H9 (cell line): Measurements from ENCODE around the gene PARL. TPM values are rescaled to one million over a fixed set of nuclear protein-coding genes. Genes with fewer than 3 reads are reported as not detected.

Source experiments
- DNase-seq: peaks from one replicate; pipeline ENCODE4 v3.0.0-alpha.2; 2017
- H2AFZ ChIP-seq: one replicate; pipeline ENCODE4 v1.6.1; 2013; ENCODE audit warnings: mild to moderate bottlenecking, low read length, control low read depth, moderate library complexity
- H2AK5ac ChIP-seq: 2 replicates; pipeline ENCODE4 v1.6.1; 2013; ENCODE audit warnings: low read length, control low read depth, mixed read lengths; ENCODE audit not compliant: insufficient read length
- H2BK120ac ChIP-seq: one replicate; pipeline ENCODE4 v1.6.1; 2013; ENCODE audit warnings: low read depth, mild to moderate bottlenecking, low read length, control low read depth, inconsistent platforms; ENCODE audit not compliant: poor library complexity, severe bottlenecking
- H2BK12ac ChIP-seq: 2 replicates; pipeline ENCODE4 v1.6.1; 2013; ENCODE audit warnings: low read length, control low read depth, mixed read lengths, low read depth; ENCODE audit not compliant: insufficient read length
- H2BK15ac ChIP-seq: 2 replicates; pipeline ENCODE4 v1.6.1; 2013; ENCODE audit warnings: low read depth, low read length, control low read depth
- H2BK20ac ChIP-seq: one replicate; pipeline ENCODE4 v1.6.1; 2013; ENCODE audit warnings: low read depth, mild to moderate bottlenecking, low read length, control low read depth, inconsistent platforms; ENCODE audit not compliant: poor library complexity, severe bottlenecking
- H2BK5ac ChIP-seq: 2 replicates; pipeline ENCODE4 v1.6.1; 2013; ENCODE audit warnings: low read length, control low read depth, mixed read lengths; ENCODE audit not compliant: insufficient read length
- H3K14ac ChIP-seq: 2 replicates; pipeline ENCODE4 v1.6.1; 2013; ENCODE audit warnings: low read length, control low read depth; ENCODE audit not compliant: insufficient read depth
- H3K18ac ChIP-seq: 2 replicates; pipeline ENCODE4 v1.6.1; 2013; ENCODE audit warnings: low read depth, mild to moderate bottlenecking, mixed read lengths, low read length, control low read depth; ENCODE audit not compliant: insufficient read length
- H3K23ac ChIP-seq: 2 replicates; pipeline ENCODE4 v1.6.1; 2013; ENCODE audit warnings: low read length, control low read depth, mixed read lengths, low read depth; ENCODE audit not compliant: insufficient read length
- H3K23me2 ChIP-seq: 2 replicates; pipeline ENCODE4 v1.6.1; 2013; ENCODE audit warnings: low read depth, mild to moderate bottlenecking, mixed read lengths, low read length, control low read depth; ENCODE audit not compliant: insufficient read length, poor library complexity, severe bottlenecking
- H3K27ac ChIP-seq: 2 replicates; pipeline ENCODE4 v1.5.1; 2013; ENCODE audit warnings: low read length, control low read depth, mixed read lengths, low read depth; ENCODE audit not compliant: insufficient read length
- H3K27me3 ChIP-seq: 2 replicates; pipeline ENCODE4 v1.6.1; 2013; ENCODE audit warnings: low read length, control low read depth, inconsistent platforms; ENCODE audit not compliant: insufficient read depth
- H3K4ac ChIP-seq: 2 replicates; pipeline ENCODE4 v1.6.1; 2013; ENCODE audit warnings: low read depth, mild to moderate bottlenecking, control low read depth, inconsistent platforms, low read length, moderate library complexity
- H3K4me1 ChIP-seq: 2 replicates; pipeline ENCODE4 v1.6.1; 2013; ENCODE audit warnings: low read length, control low read depth, inconsistent platforms; ENCODE audit not compliant: insufficient read depth
- H3K4me2 ChIP-seq: 2 replicates; pipeline ENCODE4 v1.6.1; 2013; ENCODE audit warnings: low read length, control low read depth, mixed read lengths; ENCODE audit not compliant: insufficient read length, insufficient read depth
- H3K56ac ChIP-seq: 2 replicates; pipeline ENCODE4 v1.6.1; 2013; ENCODE audit warnings: low read depth, mild to moderate bottlenecking, mixed read lengths, low read length, control low read depth; ENCODE audit not compliant: insufficient read length
- H3K79me1 ChIP-seq: 2 replicates; pipeline ENCODE4 v1.6.1; 2013; ENCODE audit warnings: low read depth, mild to moderate bottlenecking, moderate library complexity, low read length, control low read depth, inconsistent platforms; ENCODE audit not compliant: insufficient read depth, poor library complexity, severe bottlenecking
- H3K79me2 ChIP-seq: 2 replicates; pipeline ENCODE4 v1.6.1; 2013; ENCODE audit warnings: low read length, control low read depth, inconsistent platforms; ENCODE audit not compliant: insufficient read depth
- H3K9ac ChIP-seq: 2 replicates; pipeline ENCODE4 v1.6.1; 2013; ENCODE audit warnings: low read length, control low read depth, mixed read lengths; ENCODE audit not compliant: insufficient read length; ENCODE audit errors: extremely low read depth
- H3K9me3 ChIP-seq: one replicate; pipeline ENCODE4 v1.6.1; 2013; ENCODE audit warnings: low read depth, low read length, inconsistent platforms; ENCODE audit not compliant: control insufficient read depth
- H3T11ph ChIP-seq: one replicate; pipeline ENCODE4 v1.6.1; 2013; ENCODE audit warnings: mild to moderate bottlenecking, low read length, control low read depth, inconsistent platforms
- H4K20me1 ChIP-seq: one replicate; pipeline ENCODE4 v1.6.1; 2013; ENCODE audit not compliant: control insufficient read depth, insufficient read length, insufficient read depth
- H4K5ac ChIP-seq: 2 replicates; pipeline ENCODE4 v1.6.1; 2013; ENCODE audit warnings: low read depth, mild to moderate bottlenecking, mixed read lengths, low read length, control low read depth; ENCODE audit not compliant: insufficient read length
- H4K8ac ChIP-seq: replicated peaks from 2 replicates; pipeline ENCODE4 v1.6.1; 2013; ENCODE audit warnings: low read length, control low read depth, mixed read lengths, low read depth; ENCODE audit not compliant: insufficient read length
- H4K91ac ChIP-seq: 2 replicates; pipeline ENCODE4 v1.6.1; 2013; ENCODE audit warnings: low read depth, mild to moderate bottlenecking, moderate library complexity, mixed read lengths, low read length, control low read depth; ENCODE audit not compliant: insufficient read length
- H3K27ac Mint-ChIP-seq, 3 experiments: 2 replicates in 2 of 3; 3 replicates in 1 of 3; pipeline ENCODE4 v1.8.0; 2020 to 2021; ENCODE audit warnings: mixed read lengths in 3 of 3, mild to moderate bottlenecking in 1 of 3, moderate library complexity in 1 of 3
- H3K27me3 Mint-ChIP-seq: 2 replicates; pipeline ENCODE4 v1.8.0; 2021; ENCODE audit warnings: low read depth, mild to moderate bottlenecking, moderate library complexity, mixed read lengths
- H3K36me3 Mint-ChIP-seq, 3 experiments: 2 replicates in 2 of 3; 3 replicates in 1 of 3; pipeline ENCODE4 v1.8.0; 2020 to 2021; ENCODE audit warnings: low read depth in 3 of 3, mixed read lengths in 3 of 3; ENCODE audit not compliant: insufficient read depth in 1 of 3
- H3K4me1 Mint-ChIP-seq, 2 experiments: 2 replicates each; pipeline ENCODE4 v1.8.0; 2020; ENCODE audit warnings: mixed read lengths in 2 of 2
- H3K4me3 Mint-ChIP-seq, 2 experiments: 2 replicates in 1 of 2; 3 replicates in 1 of 2; pipeline ENCODE4 v1.8.0; 2020 to 2021; ENCODE audit warnings: mild to moderate bottlenecking in 2 of 2, mixed read lengths in 2 of 2, moderate library complexity in 1 of 2
- H3K9me3 Mint-ChIP-seq, 2 experiments: 2 replicates in 1 of 2; 3 replicates in 1 of 2; pipeline ENCODE4 v1.8.0; 2020; ENCODE audit warnings: mild to moderate bottlenecking in 2 of 2, mixed read lengths in 2 of 2, moderate library complexity in 1 of 2
- WGBS: extraction: QIAGEN DNeasy Blood & Tissue Kit; methylation state at CpG from one replicate; pipeline ENCODE4 v1.1.7; 2013; ENCODE audit warnings: missing lambda C conversion rate, low lambda C conversion rate, mixed read lengths; ENCODE audit not compliant: insufficient read length; ENCODE audit errors: extremely low coverage; 5-methylcytosine and 5-hydroxymethylcytosine counted together
- total RNA-seq: library from RNA; stranded (reverse); gene quantifications from 2 replicates; pipeline ENCODE4 v1.2.1, GENCODE V29; 2021
- TF ChIP-seq, protein P1 (sequence below): fragments of 200-600 bp; sonication (generic); conservative IDR thresholded peaks from 3 replicates; pipeline ENCODE4 v1.8.0; 2021; ENCODE audit warnings: antibody characterized with exemption, mild to moderate bottlenecking

Gene PARL
- total RNA-seq, 1 experiment from 2014 or later, result 94.5 TPM

DNA sequence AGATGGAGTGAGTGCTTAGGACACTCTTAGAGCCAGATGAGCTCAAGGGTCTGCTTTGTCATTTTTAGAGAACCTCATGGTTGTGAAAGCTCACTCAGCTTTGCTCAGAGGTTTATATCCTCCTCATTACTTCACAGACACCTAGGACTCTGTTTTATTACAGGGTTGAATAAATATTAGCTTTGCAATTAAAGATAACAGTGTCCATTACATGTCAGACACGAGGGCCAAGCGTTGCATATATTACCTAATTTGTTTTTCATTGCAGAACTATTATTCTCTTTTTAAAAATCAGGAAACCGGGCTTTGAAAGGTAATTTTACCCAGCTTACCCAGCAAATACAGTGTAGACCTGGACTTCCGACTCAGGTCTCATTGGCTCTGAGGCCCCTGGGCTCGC, 75.4 kb downstream of the PARL start:
- 0 out of 4 replicates have a peak, but pooled peaks cover 0 to 1% of the 10 kb centered on the region in 2 experiments for H3K4me1 Mint-ChIP-seq
- no peak overlapping the region for H2BK12ac ChIP-seq
- H3K36me3 Mint-ChIP-seq, result peaks cover 35 to 86% (median 69%) of the 10 kb centered on the region in 3 experiments; a peak in 6 of 7 replicates
- H3K79me1 ChIP-seq, result no peaks in the 10 kb centered on the region
- H2BK5ac ChIP-seq, result no peak overlapping the region
- H3K27me3 Mint-ChIP-seq, result no peaks in the 10 kb centered on the region
- H4K91ac ChIP-seq, result no peak overlapping the region
- H3K4ac ChIP-seq, result no peak overlapping the region
- no peak overlapping the region for H3K4me2 ChIP-seq
- H4K5ac ChIP-seq, result no peak overlapping the region
- H3K23me2 ChIP-seq, result no peaks in the 10 kb centered on the region
- no peak overlapping the region for H2AFZ ChIP-seq
- H3K14ac ChIP-seq, result no peak overlapping the region
- H3K23ac ChIP-seq, result no peak overlapping the region
- H3K79me2 ChIP-seq, result no peaks in the 10 kb centered on the region
- no peaks in the 10 kb centered on the region for H3K27me3 ChIP-seq
- H4K8ac ChIP-seq, result no peak overlapping the region
- H3K27ac ChIP-seq, result no peak overlapping the region
- no peaks in the 10 kb centered on the region for H3K4me1 ChIP-seq
- no peak overlapping the region for H3K4me3 Mint-ChIP-seq
- no peak overlapping the region for H3K56ac ChIP-seq
- no peak overlapping the region for H2BK15ac ChIP-seq
- DNase-seq, result no peak
- no peaks in the 10 kb centered on the region for H3K9me3 Mint-ChIP-seq
- no CpG with 5 or more reads among the region's 5 CpGs for WGBS
- no peak overlapping the region for H3K27ac Mint-ChIP-seq
- H2BK120ac ChIP-seq, result no peak overlapping the region
- no peak overlapping the region for H2AK5ac ChIP-seq
- no peak overlapping the region for H2BK20ac ChIP-seq
- H3K9ac ChIP-seq, result no peak overlapping the region
- TF ChIP-seq, protein P1, sequence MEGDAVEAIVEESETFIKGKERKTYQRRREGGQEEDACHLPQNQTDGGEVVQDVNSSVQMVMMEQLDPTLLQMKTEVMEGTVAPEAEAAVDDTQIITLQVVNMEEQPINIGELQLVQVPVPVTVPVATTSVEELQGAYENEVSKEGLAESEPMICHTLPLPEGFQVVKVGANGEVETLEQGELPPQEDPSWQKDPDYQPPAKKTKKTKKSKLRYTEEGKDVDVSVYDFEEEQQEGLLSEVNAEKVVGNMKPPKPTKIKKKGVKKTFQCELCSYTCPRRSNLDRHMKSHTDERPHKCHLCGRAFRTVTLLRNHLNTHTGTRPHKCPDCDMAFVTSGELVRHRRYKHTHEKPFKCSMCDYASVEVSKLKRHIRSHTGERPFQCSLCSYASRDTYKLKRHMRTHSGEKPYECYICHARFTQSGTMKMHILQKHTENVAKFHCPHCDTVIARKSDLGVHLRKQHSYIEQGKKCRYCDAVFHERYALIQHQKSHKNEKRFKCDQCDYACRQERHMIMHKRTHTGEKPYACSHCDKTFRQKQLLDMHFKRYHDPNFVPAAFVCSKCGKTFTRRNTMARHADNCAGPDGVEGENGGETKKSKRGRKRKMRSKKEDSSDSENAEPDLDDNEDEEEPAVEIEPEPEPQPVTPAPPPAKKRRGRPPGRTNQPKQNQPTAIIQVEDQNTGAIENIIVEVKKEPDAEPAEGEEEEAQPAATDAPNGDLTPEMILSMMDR, result no peak
- H3K18ac ChIP-seq, result no peak overlapping the region
- no peaks in the 10 kb centered on the region for H4K20me1 ChIP-seq
- no peak overlapping the region for H3T11ph ChIP-seq
- H3K9me3 ChIP-seq, result no peaks in the 10 kb centered on the region
